Measurements from ENCODE around the gene WFDC1. TPM values are rescaled to one million over a fixed set of nuclear protein-coding genes. Genes with fewer than 3 reads are reported as not detected.

Gene WFDC1
- total RNA-seq, 1 donor from 2014 or later: 1.6 TPM

Small RNAs within 50 kb of the gene (small RNA-seq; reads per million reads assigned to genes)
- not detected for gene RNA5SP433

Other genes with a start within 250 kb of the WFDC1 start
- gene MBTPS1, start 177.9 kb upstream of the WFDC1 start, total RNA-seq: 76.7 TPM
- gene HSDL1, start 149.7 kb upstream of the WFDC1 start, total RNA-seq: 17.2 TPM
- gene DNAAF1, start 149.6 kb upstream of the WFDC1 start, total RNA-seq: not detected
- gene TAF1C, start 107.8 kb upstream of the WFDC1 start, total RNA-seq: 14.1 TPM
- not detected for gene ADAD2, start 103.7 kb upstream of the WFDC1 start, total RNA-seq
- gene KCNG4, start 54.9 kb upstream of the WFDC1 start, total RNA-seq: not detected
- gene ATP2C2, start 73.7 kb downstream of the WFDC1 start, total RNA-seq: not detected
- gene MEAK7, start 209.8 kb downstream of the WFDC1 start, total RNA-seq: 6.8 TPM